GM19043 (cell line): ENCODE measurements around the gene NRARP.
"Not testable (repeated sequence)": the region's sequence is repeated elsewhere in the genome, so short reads cannot be mapped to it uniquely, and the experiment has no call there.

ENCODE experiments used
- ATAC-seq: cut with Tn5 transposase; IDR thresholded peaks from one replicate; pipeline ENCODE4 v1.9.1; 2021; ENCODE audit warnings: low read depth; ENCODE audit not compliant: unreplicated experiment

The NRARP gene

DNA sequence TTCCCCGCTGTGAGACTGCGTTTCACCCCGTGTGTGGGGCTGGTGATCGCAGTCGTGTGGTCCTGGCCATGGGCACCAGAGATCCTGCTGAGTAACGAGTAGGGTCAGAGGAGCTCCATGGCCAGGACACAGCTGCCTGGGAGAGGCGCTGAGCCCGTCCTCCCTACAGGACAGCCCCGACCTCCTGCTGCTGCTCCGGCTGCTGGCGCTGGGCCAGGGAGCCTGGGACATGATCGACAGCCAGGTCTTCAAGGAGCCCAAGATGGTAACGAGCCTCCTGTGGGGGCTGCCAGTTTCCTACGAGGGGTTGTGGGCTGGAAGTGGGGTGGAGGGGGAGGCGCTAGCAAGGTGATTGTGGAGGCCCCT, 35.9 kb downstream of the NRARP start:
- ATAC-seq = no peak

DNA sequence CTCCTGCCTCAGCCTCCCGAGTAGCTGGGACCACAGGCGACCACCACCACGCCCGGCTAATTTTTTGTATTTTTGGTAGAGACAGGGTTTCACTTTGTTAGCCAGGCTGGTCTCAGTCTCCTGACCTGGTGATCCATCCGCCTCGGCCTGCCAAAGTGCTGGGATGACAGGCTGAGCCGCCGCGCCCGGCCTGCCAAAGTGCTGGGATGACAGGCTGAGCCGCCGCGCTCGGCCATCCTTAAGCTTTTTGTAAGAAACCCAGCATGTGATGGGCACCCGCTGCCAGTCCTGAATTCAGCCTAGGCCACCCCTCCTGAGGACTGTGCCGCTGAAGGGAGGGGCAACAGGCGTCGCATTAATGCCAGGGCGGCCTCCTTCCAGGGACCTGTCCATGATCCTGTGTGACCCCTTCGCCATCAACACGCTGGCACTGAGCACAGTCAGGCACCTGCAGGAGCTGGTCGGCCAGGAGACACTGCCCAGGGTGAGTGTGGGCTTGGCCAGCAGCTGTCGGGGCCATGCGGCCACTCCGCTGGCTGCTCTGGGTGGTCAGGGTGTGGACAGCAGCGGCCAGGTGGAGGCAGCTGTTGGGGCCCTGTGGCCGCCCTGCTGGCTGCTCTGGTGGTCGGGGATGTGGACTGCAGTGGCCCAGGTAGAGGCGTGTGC, 36.4 kb downstream of the NRARP start:
- no peak for ATAC-seq

DNA sequence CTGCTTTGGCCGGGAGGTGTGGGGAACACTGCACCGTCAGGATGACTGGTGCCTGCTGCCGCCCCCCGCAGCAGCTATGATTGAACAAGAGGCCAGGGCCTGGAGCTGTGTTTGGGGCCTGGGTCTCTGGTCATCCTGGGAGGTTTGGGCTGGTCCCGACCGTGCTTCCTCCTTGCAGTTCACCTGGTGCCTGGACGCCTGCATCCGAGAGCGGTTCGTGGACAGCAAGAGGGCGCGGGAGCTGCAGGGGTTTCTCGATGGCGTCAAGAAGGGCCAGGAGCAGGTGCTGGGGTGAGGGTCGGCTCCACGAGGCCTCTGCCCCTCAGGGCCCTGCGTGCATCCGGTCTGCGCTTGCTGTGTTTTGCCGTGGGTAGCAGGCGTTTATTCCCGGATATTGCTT, 38.0 kb downstream of the NRARP start:
- ATAC-seq = no peak

DNA sequence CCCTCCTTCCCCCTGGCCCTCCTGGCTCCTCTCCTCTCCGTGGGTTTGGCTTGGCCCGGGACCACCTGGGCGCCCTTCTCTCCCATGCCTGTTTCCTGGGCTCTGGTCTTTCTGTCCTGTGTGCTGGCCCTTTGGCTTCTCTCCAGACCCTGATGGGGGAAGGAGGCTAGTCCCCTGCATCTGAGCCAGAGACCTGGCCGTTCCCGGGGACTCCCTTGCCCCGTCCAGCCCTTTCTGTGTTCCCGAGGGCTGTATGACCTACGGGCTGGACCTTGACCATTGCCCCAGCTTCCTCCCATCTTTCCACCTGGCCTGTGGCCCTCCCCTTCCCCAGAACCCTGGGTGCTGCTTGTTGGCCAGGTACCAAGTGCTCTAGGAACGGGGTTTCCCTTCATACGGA, 38.6 kb downstream of the NRARP start:
- no peak for ATAC-seq

DNA sequence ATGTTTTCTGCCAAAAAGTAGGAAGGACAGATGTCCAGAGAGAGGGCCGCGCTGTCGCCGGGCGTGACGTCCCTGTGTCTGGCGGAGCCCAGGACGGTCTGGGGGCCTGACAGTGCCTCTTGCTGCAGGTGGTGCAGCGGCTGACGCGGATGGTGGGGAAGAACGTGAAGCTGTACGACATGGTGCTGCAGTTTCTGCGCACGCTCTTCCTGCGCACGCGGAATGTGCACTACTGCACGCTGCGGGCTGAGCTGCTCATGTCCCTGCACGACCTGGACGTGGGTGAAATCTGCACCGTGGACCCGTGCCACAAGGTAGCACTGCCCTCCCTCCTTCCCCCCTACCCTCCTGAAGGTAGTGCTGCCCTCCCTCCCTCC, 39.2 kb downstream of the NRARP start:
- ATAC-seq = no peak

DNA sequence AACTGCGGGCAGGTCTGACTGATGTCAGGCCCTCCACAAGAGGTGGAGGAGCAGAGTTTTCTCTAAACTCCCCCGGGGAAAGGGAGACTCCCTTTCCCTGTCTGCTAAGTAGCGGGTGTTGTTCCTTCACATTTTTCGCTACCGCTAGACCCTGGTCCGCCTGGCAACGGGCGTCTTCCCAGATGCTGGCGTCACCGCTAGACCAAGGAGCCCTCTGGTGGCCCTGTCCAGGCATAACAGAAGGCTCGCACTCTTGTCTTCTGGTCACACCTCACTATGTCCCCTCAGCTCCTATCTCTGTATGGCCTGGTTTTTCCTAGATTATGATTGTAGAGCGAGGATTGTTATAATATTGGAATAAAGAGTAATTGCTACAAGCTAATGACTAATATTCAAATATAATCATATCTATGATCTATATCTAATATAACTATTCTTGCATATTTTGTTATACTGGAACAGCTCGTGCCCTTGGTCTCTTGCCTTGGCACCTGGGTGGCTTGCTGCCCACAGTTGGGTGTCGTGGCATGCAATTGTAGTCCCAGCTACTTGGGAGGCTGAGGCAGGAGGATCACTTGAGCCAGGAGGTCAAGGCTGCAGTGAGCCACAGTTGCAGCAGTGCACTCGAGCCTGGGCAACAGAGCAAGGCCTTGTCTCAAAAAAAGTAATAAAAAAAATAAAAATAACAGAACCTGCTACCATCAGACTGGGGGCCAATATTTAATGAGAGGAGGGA, 39.7 kb downstream of the NRARP start:
- ATAC-seq = not testable (repeated sequence)

DNA sequence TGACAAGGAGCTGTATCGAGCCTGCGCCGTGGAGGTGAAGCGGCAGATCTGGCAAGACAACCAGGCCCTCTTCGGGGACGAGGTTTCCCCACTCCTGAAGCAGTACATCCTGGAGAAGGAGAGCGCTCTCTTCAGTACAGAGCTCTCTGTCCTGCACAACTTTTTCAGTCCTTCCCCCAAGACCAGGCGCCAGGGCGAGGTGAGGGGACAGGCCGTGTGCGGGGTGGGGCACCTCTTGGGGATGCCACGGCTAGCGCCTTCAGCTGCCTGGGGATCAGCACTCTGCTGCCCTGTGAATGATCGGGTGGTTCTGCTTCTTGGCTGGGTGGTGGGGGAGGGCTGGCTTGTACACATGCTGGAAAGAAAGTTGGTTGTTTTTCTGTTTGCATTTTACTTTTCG, 45.2 kb downstream of the NRARP start:
- ATAC-seq = no peak

DNA sequence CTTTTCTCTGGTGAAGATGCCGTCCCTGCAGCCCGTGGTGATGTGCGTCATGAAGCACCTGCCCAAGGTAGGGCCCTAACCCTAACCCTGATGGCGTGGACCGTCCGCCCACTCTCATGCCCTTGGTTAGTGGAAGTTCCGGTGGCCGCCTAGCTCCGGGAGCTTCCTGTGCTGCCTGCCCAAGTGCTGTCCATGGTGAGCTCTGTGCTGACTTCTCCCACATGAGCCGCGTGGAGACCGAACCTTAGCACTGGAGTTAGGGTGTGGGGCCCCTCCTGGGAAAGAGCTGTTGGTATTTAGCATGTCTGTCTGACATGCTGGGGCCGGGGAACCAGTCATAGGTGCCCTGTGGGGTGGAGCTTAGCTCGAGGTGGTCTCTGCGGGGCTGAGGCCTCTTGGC, 45.7 kb downstream of the NRARP start:
- ATAC-seq = no peak

DNA sequence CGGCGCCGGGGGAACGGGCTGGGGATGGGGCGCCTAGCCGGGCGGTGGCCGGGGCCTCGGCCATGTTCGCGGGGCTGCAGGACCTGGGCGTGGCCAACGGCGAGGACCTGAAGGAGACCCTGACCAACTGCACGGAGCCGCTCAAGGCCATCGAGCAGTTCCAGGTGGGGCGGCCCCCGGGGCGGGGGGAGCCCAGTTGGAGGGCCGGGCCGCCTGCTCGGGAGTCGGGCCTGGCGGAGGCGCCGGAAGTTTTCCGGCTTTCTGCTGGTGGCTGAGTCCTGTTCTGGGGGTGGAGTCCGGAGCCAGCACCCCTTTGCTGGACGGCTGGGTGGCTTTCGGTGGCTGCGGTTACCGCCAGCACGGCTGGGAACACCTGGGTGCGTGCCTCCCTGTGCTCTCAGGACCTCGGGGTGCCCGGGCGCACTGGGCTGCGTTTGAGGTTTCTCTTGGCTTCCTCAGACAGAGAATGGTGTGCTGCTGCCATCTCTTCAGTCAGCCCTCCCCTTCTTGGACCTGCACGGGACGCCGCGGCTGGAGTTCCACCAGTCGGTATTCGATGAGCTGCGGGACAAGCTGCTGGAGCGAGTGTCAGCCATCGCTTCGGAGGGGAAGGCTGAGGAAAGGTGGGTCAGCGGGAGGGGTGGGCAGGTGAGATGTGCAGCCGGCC, 46.5 kb downstream of the NRARP start:
- ATAC-seq = peak; percentile 5

DNA sequence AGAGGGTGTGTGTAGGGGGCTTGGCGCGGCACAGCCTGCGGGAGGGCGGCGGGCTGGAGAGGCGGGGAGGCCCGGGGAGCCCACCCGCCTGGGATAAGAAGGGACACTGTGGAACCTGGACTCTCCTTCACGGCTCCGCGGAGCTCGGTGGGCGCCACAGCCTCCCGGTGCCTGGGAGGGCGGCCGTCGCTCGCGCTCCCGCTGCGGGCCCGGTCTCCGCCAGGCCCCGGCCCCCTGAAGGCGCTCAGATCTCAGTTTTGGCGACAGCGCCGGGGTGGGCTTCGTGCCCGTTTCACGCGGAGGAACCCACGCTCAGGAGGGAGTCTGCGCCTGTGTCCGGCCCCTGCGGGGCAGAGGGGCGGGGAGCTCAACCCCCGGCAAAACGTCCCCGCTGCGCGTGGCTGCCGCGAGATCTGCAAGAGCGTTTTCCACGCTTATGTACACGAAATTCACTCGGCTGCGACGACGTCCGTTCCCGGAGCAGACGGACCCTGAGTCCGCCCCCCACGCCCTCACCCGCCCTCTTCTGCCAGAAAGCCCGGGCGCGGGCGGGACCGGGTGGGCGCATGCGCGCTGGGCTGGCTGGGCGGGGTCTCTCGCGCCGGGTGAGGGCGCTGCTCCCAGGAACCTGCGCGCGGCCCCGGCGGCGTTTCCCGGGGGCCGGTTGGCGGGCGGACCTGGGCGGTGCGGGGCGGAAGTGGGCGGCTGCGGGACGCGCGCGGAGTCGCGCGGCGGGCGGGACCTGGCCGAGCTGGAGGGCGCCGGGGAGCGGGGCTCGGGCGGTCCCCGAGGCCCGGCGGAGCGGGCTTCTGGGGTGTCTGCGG, 47.2 kb downstream of the NRARP start, which contains the start of gene NELFB:
NELFB (plus strand) TSS at position 704 of the 824 bp plus-strand sequence.
- ATAC-seq = peak; percentile 79

DNA sequence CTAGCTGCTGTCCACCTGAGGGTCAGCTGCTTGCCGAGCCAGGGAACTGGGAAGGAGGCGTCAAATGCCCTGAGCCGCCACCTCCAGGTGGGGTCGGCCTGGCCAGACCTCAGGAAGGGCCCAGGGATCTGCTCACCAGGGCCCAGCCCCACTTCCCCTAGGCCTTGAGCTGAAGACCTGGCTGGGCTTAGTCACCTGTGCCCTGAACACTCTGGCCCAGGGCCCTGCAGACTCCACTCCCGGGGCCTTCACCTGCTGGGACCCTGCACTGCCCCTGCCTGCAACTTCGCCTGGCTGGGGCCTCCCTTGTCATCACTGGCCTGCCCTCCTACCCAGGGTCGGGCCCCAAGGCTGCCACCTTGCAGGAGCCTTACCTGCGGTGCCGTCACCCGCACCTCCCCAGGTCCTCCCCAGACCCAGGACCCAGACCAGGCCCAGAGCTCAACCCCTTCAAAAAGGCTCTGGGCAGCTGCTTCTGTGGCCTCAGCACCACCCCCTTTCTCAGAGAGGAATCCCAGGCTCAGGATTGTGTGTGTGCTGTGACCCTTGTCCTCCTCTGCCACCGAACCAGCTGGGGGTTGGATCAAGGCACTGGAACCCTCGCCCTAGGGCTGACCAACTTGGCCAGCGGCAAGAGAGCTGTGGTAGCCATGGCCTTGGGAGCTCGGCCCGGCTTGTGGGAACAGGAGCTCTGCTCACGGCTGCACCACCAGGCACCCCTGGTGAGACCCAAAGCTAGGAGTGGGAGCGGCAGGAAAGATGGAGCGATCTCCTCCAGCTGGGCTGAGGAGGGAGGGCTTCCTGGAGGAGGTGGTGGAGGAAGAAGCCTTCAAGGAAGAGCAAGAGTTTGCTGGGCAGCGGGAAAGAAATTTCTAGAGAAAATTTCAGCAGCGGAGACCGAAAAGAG, 48.1 kb downstream of the NRARP start:
- no peak for ATAC-seq

DNA sequence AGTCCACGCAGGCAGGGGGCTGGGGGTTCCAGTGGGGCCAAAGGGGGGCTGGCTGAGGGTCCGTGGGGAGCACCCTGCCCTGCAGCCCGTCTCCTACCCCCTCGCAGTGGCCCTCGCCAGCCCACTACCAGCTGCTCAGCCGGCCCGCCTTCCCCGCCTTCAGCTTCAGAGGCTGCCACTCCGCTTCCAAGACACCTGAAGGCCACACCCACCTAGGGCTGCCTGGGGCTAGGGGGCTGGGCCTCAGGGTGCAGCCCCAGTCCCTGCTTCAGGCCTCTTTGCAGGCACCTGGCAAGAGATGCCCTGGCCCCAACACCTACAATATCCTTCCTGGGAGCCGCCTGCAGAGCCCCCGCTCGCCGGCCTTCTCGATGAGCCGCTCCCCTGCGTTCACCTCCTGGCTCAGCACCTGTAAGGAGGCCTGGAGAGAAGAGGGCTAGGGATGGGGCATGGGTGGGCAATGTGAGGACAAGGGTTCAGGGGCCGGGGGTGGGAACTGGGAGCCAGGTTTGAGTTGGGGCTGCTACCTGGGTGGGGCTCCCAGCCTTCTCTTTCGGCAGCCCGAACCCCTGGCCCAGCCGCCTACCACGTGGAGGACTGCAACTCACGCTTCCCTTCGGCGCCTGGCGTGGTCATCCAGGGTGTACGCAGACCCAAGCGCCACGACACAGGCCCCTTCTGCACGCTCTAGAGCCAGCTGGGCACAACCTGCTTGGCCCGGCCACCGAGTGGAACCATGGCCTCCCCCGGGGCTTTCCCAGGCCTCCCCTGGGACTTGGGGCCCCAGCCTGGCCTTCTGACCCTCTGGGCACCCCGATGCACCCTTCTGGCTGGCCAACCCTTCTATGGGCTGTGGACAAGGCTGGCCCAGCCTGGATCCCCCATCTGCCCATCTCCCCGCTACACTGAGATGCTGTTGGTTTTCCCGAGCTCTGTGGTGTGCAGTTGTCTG, 49.2 kb downstream of the NRARP start:
- no peak for ATAC-seq

DNA sequence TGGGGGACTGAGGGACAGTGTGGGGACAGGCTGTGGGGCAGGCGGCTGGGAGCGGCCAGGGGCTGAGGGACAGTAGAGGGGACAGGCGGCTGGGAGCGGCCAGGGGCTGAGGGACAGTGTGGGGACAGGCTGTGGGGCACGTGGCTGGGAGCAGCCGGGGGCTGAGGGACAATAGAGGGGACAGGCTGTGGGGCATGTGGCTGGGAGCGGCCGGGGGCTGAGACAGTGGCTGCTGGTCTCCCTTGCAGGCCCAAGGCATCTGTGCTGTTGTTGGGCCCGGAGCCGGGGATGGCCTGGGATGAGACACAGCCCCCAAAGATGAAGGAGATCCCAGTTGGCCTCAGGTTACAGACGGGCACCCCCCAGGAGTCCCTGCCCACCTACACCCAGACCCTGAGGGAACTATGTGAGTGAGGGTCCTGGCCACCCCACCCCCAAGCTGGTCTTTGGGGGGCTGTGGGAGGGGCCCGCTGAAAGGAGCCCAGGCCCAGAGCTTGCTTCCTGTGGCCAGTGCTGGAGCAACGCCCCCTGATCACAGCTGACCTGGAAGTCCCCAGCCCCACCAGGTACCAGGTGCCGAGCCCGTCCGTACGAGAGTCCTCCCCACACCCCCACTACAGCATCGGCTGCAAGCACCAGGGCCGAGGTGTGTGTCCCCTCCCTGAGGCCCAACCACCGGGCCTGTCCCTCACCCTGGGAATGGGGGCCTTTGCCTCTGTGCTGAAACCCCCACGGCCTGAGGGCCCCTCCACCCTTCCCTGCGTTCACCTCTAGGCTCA, 50.4 kb downstream of the NRARP start:
- no peak for ATAC-seq

DNA sequence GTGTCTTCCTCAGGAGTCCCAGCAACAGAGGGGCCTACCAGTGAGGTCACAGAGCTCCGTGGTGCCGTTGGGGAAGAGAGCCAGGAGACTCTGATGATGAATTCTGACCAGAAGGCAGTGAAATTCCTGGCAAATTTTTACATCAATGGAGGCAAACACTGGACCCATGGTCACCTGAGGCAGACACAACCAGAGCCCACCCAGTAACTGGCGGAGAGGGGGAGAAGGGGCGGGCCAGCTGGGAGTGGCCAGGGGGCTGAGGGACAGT, 50.9 kb downstream of the NRARP start, which contains the start of gene STPG3:
STPG3 (plus strand) TSS at position 93 of the 268 bp plus-strand sequence; CDS start at position 94, 1 bp downstream.
- ATAC-seq = no peak

DNA sequence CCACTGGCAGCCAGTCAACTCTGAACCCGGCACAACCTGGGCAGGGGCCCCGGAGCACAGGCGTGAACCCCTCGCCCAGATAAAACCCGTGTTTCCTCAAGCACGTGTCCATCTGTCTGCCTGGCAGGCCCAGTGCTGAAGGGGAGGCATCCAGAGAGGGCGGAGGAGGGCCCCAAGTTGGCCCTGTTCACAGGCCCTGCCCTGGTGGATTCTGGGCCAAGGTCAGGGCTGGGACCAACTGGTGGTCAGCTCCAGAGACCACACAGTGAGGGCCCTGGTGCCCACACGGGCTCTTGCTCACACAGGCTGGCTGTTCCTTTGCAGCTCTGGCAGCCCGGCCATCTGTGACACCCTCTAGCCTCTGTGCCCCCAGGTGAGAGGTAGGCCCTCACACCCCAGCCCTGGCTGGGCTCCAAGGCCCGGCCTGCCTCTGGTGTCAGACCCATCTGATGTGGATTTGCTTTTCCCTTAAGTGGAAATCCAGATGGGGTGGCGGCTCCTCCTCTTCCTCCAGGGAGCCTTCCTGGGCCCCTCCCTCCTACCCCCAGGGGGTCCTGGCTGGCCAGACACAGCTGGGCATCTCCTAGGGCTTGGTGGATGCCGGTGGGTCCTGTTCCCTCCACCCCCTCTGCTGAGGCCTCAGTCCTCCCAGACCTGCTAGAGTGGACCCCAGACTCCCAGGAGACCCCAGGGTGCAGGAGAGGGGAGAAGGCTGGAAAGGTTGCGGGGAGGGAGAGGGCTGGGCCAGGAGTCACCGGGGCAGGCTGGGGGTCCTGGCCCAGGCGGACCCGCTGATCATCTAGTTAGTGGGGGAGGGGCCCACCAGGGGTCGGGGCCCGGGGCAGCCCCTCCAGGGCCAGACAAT, 51.5 kb downstream of the NRARP start:
- no peak for ATAC-seq
